ENCODE results near the gene PPP2R5C.

DNA sequence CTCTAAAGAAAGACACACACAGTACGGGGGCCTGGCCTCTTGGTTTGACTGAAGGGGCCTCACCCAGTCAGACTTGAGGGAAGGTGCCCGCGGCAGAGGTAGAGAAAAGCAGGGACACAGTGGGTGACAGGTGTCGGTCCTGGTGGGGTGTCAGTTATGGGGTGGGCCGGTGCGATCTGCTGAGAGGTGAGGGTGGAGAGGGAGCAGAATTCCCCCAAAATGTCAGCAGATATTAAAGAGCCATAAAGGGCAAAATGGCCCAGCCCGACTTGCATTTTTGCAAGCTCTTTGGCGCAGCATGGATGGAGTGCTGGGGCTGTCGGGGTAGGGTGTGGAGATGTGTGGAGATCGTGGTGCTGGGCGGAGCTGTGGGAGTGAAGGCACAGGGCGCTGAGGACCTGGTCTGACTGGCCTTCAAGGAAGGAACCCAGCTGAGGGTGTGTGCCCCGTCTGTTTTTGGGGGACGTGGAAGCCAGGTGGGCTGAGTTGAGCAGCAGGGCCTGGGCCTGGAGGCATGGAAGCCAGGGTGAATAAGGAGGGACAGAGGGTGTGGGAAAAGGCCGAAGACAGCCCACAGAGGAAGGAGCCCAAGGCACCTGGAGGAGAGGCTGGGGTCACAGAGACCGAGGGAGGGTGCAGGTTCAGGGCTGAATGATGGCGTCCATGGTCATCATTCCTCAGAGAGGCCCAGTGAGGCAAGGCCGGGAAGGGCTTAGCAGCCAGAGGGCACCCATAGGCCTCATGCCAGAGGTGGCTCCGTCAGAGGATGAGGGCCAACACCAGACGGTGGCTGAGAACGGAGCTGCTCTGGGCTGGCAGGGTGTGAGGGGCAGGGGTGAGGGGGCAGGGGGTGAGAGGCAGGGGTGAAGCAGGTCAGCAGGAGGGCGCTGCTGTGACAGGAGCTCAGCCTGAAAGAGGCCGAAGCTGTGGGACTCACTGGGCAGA is 154.6 kb downstream of the PPP2R5C start:
- TF ChIP-seq CTCF (conservative IDR thresholded peaks at IDR 0.05 in 1 of 2, IDR thresholded peaks at IDR 0.05 in 1 of 2; ENCODE audit: extremely low read depth in 1 of 2, insufficient read depth in 1 of 2, low read depth in 1 of 2, low read length in 2 of 2) (no peak), EZH2 (IDR thresholded peaks at IDR 0.05; ENCODE audit: borderline replicate concordance, low read length) (no peak)
